ENCODE measurements around the gene EXOC1L. TPM values are rescaled to one million over a fixed set of nuclear protein-coding genes. Genes with fewer than 3 reads are reported as not detected.

The EXOC1L gene
- total RNA-seq, 3 donors from 2014 or later (not counting 1 experiment from before 2014, with no cell fraction given): not detected

DNA sequence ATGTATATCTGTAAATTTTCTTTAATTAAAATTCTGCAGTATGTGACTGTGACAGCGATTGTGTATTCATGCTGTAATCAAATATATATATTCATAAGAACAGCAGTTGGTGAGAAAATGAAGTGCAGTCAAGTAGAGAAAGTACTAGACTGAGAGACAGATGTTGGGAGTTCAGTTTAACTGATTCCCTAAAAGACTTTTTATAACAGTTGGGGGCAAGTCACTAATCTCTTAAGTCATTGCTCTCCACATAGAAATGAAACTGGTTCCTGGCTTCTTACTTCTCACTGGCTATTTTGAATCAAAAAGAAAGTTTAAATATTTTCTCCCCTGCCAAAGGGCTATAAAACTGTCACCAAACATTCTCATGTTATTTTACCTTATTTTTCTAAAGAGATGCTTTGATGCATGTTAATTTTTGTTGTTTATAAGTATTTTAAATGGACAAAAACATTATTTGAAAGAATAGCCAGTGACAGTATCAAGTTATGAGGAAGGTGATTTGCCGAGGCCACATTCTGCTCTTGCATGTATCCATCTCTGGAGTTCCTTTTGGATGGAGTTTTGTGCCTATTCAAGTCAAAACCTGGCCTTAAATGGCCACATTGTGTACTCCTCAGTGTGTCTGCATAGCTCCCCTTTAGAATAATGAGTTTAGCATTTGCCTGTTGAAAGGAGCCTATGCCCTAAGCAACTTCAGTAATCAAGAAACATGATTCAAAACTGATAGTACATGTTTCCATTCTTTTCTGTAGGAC, 64.7 kb downstream of the EXOC1L start:
- no peaks in the 10 kb centered on the region for H3K9me3 Mint-ChIP-seq
- Histone ChIP-seq H3K27ac (ENCODE audit: low read length) (no peak overlapping the region), H3K27me3 (ENCODE audit: control insufficient read depth, insufficient read depth, low read length) (no peaks in the 10 kb centered on the region), H3K4me1 (ENCODE audit: control insufficient read depth, insufficient read depth, low read length) (no peaks in the 10 kb centered on the region), H3K36me3 (ENCODE audit: control insufficient read depth, insufficient read depth, low read length) (peaks cover 56% of the 10 kb centered on the region), H3K4me3 (ENCODE audit: low read length) (no peak overlapping the region), H3K9me3 (ENCODE audit: control insufficient read depth, insufficient read depth, low read length) (no peaks in the 10 kb centered on the region)
- no peaks in the 10 kb centered on the region for H3K4me1 Mint-ChIP-seq
- intact Hi-C loops (cut with micrococcal nuclease): no loop called here
- DNase-seq (no peak), ATAC-seq (no peak)
- WGBS (ENCODE audit: insufficient coverage): 91% methylated on average over 1 of the region's 2 CpGs
- H3K4me3 Mint-ChIP-seq: no peak overlapping the region
- H3K36me3 Mint-ChIP-seq: peaks cover 16% of the 10 kb centered on the region
- H3K27ac Mint-ChIP-seq: no peak overlapping the region
- TF ChIP-seq, protein P1, sequence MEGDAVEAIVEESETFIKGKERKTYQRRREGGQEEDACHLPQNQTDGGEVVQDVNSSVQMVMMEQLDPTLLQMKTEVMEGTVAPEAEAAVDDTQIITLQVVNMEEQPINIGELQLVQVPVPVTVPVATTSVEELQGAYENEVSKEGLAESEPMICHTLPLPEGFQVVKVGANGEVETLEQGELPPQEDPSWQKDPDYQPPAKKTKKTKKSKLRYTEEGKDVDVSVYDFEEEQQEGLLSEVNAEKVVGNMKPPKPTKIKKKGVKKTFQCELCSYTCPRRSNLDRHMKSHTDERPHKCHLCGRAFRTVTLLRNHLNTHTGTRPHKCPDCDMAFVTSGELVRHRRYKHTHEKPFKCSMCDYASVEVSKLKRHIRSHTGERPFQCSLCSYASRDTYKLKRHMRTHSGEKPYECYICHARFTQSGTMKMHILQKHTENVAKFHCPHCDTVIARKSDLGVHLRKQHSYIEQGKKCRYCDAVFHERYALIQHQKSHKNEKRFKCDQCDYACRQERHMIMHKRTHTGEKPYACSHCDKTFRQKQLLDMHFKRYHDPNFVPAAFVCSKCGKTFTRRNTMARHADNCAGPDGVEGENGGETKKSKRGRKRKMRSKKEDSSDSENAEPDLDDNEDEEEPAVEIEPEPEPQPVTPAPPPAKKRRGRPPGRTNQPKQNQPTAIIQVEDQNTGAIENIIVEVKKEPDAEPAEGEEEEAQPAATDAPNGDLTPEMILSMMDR (IDR thresholded peaks at IDR 0.05): no peak
- no peaks in the 10 kb centered on the region for H3K27me3 Mint-ChIP-seq (ENCODE audit: low read depth in 2 of 2)

DNA sequence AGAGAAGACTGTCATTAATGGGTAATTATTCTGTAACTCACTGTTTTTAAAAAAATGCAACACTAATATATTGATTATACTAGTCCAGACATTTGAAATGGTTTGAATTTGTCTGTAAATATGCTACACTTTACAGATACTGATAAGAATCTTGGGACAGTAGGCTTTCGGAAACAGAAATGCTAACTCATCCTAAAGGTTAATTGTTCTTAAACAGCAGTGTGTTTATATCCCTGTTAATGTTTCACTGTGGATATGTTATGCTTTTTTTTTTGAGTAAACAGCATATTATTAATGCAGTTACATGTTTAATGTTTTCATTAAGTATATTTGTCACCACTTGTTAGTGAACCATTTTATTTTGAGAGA, 65.2 kb downstream of the EXOC1L start:
- no peak overlapping the region for H3K27ac Mint-ChIP-seq
- H3K36me3 ChIP-seq (ENCODE audit: control insufficient read depth, insufficient read depth, low read length): peaks cover 57% of the 10 kb centered on the region
- ATAC-seq: no peak
- no peak overlapping the region for H3K4me3 Mint-ChIP-seq
- H3K36me3 Mint-ChIP-seq: peaks cover 15% of the 10 kb centered on the region
- intact Hi-C loops (cut with micrococcal nuclease): no loop called here
- WGBS (ENCODE audit: insufficient coverage): no CpG with 5 or more reads among the region's 1 CpG
- H3K27me3 Mint-ChIP-seq (ENCODE audit: low read depth in 2 of 2): no peaks in the 10 kb centered on the region
- no peak overlapping the region for H3K4me3 ChIP-seq (ENCODE audit: low read length)
- TF ChIP-seq, protein P1 (IDR thresholded peaks at IDR 0.05): no peak
- no peak overlapping the region for H3K27ac ChIP-seq (ENCODE audit: low read length)
- H3K27me3 ChIP-seq (ENCODE audit: control insufficient read depth, insufficient read depth, low read length): no peaks in the 10 kb centered on the region
- no peaks in the 10 kb centered on the region for H3K4me1 ChIP-seq (ENCODE audit: control insufficient read depth, insufficient read depth, low read length)
- DNase-seq: no peak
- H3K9me3 Mint-ChIP-seq: no peaks in the 10 kb centered on the region
- H3K4me1 Mint-ChIP-seq: no peaks in the 10 kb centered on the region
- no peaks in the 10 kb centered on the region for H3K9me3 ChIP-seq (ENCODE audit: control insufficient read depth, insufficient read depth, low read length)

Other genes with a start within 250 kb of the EXOC1L start
- gene PDCL2, start 227.5 kb upstream of the EXOC1L start, total RNA-seq: not detected
- gene NMU, start 183.5 kb upstream of the EXOC1L start, total RNA-seq: not detected
- 10 to 100 TPM; 16.3 to 25.8 (median 20.9) TPM for gene EXOC1, start 33.9 kb downstream of the EXOC1L start, total RNA-seq
- 10 to 100 TPM; 18.7 to 24.4 (median 19.9) TPM for gene CEP135, start 129.2 kb downstream of the EXOC1L start, total RNA-seq

Measured in natural killer cell (primary cell).